HL-60/S4 treated with retinoic acid at 250 ng/mL for 4 days and 3 days (cell line): ENCODE measurements around the gene PRR4.

ENCODE experiments used
- in situ Hi-C: fragments of 300-500 bp; cut with MboI; formaldehyde crosslinking; loops from 2 replicates; pipeline ENCODE4 v1.7.0; 2022; ENCODE audit warnings: low sequenced_read_pairs

PRR4 gene

GRCh38 chr12:10849425-10849878, at the start of gene PRR4:
TSS of gene PRR4 (minus strand) at chr12:10849475. CDS start at chr12:10849437, 38 bp downstream.
- in situ Hi-C loops: no loop called here

- in situ Hi-C loops: no loop called here
Observed at GRCh38 chr12:10896854-10897253, 47.6 kb upstream of the PRR4 start.

DNA sequence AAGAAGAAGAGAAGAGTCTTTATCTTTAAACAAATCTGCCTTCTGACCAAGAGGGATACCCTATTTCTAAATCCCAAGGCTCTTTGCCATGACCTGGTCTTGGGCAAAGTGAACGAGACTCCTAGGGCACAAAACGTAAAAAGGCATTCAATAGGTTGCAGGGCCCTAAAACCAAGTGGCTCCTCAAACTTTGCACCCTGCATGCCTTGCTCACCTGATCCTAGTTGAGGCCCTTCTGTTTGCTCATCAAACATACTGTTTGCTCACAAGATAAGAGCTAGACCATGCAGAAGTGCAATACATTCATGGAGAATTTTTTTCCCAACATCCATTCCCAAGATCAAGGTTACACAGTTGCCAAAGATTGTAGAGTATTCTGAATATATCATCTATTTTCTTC, 42.7 kb upstream of the PRR4 start:
- in situ Hi-C loops: no loop called here

- in situ Hi-C loops: no loop called here
Observed at GRCh38 chr12:10889226-10889625, 40.0 kb upstream of the PRR4 start.

DNA sequence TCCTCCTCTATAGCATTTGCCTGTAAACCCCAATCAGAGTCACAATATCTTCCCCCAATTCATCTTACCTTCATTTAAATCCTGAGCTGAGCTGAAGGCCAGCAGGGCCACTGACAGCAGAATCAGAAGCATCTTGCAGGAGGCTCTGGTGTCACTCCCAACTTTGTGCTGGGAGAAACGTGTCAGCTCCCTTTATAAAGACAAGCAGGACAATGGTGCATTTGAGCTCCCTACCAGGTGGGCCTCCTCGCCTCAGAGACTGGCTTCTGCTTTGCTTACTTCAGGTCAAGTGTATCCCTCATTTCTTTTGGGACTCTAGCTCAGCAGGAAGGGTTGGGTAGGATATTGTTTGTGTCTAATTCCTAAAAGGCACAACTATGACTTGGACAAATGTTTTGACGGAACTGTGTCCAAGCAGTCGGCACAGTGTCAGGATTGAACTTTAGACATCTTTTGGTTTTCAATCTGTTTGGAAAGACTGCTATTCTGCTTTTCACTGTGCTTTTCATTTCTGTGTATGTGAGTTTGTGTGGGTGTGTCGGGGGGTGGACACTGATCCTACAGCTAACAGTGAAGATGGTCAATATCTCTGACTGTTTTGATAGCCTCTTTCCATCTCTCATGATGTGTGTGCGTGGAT, 34.9 kb upstream of the PRR4 start, which contains the start of gene PRH1:
Gene PRH1 (minus strand): TSS at position 170 of the 640 bp plus-strand sequence. CDS start 38 bp downstream, at position 132.
- in situ Hi-C loops: no loop called here

GRCh38 chr12:10873378-10873777, 24.1 kb upstream of the PRR4 start:
- in situ Hi-C loops: no loop called here

GRCh38 chr12:10867381-10867780, 18.1 kb upstream of the PRR4 start:
- in situ Hi-C loops: no loop called here

GRCh38 chr12:10863512-10864218, 14.4 kb upstream of the PRR4 start:
- in situ Hi-C loops: no loop called here

- in situ Hi-C loops: no loop called here
Observed at GRCh38 chr12:10861366-10861765, 12.1 kb upstream of the PRR4 start.

- in situ Hi-C loops: no loop called here
Observed at GRCh38 chr12:10855807-10856206, 6.5 kb upstream of the PRR4 start.

- in situ Hi-C loops: no loop called here
Observed at GRCh38 chr12:10853776-10854175, 4.5 kb upstream of the PRR4 start.

- in situ Hi-C loops: no loop called here
Observed at GRCh38 chr12:10851243-10851858, 2.1 kb upstream of the PRR4 start.

DNA sequence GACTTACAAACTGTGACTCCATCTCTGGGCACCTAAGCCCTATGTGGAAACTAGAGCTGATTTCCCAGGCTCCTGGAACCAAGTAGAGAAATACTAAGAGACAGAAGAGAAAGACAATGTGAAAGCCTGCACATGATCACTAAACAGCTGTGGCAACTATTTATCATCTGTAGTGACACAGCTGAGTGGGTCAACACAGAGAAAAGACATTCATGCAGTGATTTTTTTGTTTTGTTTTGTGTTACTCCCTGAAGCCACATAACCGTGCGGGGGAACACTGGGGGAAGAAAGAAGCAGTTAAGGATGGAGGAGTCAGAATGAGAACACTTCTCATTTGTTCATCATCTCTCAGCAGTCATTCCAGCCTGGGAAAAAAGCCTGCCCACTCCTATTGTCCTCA, 1.5 kb downstream of the PRR4 start:
- in situ Hi-C loops: no loop called here

DNA sequence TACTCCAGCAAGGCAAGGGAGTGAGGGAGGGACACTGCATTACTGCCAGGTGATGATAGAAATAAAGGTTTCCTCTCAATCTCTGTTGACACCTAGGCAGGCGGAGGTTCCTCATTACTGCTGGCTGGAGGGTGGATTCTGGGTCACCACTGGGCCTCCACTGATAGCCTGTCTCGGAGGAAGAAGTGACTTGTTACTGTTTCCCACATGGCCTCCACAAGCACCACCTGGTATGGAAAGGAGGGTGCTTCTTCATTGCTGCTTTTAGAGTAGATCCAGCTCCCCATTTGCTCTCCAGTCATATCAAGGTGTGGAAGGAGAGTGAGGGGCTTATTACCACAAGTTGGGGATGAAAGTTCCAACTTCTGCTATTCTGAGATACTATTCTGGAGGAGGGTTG, 6.4 kb downstream of the PRR4 start:
- in situ Hi-C loops: no loop called here

GRCh38 chr12:10838461-10838860, 10.8 kb downstream of the PRR4 start:
- in situ Hi-C loops: no loop called here

DNA sequence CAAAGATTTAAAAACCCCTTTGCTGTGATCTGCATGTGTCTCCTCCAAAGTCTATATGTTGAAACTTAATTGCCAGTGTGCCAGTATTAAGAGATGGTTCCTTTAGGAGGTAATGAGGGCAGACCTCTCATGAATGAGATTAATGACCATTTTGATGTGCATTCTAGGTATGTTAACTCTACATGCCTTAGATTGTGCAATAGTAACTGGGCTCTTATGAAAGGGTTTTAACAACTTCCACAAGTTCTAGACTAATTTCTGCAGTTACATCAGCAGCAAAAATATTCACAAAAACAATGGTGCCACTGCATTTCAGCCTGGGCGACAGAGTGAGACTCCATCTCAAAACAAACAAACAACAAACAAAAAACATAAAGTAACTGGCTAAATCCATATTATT, 19.3 kb downstream of the PRR4 start:
- in situ Hi-C loops: no loop called here

DNA sequence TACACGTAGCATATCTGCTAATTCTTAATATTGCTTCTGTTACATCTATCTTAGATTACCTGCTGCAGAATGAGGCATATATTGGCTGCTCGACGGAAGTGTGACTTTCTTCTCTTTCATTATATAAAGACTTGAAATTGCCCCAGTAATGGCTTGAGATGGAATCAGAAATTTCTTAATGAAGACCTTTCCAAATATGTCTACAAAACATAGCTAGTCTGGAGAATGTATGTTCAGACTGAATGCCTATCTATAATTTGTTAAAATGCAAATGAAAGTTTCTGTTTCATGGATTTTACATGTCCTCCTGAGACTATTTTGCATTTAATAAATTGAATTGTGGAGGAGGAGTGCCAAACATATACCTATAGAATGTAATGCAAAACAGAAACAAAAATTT, 23.0 kb downstream of the PRR4 start, which contains the start of gene TAS2R10:
Gene TAS2R10 (minus strand): TSS at position 101 of the 400 bp plus-strand sequence. CDS start 89 bp downstream, at position 12.
- in situ Hi-C loops: no loop called here

GRCh38 chr12:10824957-10825356, 24.3 kb downstream of the PRR4 start:
- in situ Hi-C loops: no loop called here

DNA sequence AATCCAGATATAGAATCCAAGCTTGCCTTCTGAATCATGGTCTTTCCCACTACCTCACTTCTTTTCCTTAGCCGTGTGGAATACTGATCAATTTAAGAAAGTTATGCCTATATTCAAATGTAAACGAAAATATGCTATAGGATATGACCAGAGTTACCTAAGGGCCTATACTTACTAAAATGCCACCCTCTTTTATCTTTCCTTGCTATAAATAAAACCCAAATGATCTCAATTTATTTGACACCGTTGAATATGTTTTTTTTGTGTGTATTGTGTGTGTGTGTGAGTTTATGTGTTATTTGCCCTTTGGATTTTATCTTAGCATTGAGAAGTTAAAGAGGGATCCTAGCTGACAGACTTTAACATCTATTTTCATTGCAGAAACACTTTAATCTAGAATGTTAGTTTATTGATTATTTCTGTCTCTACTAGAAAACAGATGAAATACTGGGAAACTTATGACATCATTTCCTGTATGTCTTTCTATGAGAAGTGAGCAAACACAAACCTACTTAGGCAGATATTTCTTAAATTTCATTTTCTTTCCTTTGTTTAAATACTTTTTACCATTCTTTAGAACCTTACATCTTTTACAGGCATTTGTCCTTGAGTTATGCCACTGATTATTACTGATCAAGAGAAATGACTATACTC, 37.3 kb downstream of the PRR4 start:
- in situ Hi-C loops: no loop called here

GRCh38 chr12:10810068-10810467, 39.2 kb downstream of the PRR4 start, which contains the start of gene TAS2R9:
TSS of gene TAS2R9 (minus strand) at chr12:10810168. CDS start at chr12:10810075, 93 bp downstream.
- in situ Hi-C loops: no loop called here

DNA sequence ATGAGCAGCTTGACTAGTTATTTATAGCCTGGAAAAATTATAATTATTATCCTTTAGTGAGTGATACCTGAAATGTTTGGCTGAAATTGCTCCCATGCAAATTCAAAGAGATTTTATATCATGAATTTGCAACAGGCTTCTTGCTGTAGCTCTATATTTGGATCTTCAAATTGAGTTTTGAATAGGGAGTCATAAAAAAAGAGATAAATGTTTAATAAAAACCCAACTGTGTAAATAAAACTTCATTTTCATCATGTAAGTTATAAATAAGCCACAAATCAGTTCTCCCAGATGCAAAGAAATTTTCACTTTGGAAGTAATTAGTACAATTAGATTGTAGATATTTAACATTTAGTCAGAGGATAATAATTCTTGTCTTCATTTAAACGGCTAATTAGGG, 42.1 kb downstream of the PRR4 start, which contains the start of gene TAS2R8:
Gene TAS2R8 (minus strand): TSS at position 101 of the 400 bp plus-strand sequence. CDS start 306 bp downstream, outside the sequence.
- in situ Hi-C loops: no loop called here
